A673 (cell line): ENCODE data around the gene MORN4. TPM values are rescaled to one million over a fixed set of nuclear protein-coding genes. Genes with fewer than 3 reads are reported as not detected.

ENCODE experiments used
- BruUV-seq: library from RNA; stranded (reverse); fragments of 400-500 nt; replicated peaks from 2 replicates; lab custom pipeline; 2021; lab: Mats Ljungman, UMichigan
- CTCF ChIA-PET: fragments of 300-600 bp; sonication (Branson Sonifier 250); formaldehyde crosslinking; loops from one replicate; lab custom pipeline; 2022; ENCODE audit warnings: antibody characterized with exemption; lab: Charles Lee
- POLR2A ChIA-PET: fragments of 300-600 bp; sonication (Branson Sonifier 250); formaldehyde crosslinking; loops from one replicate; lab custom pipeline; 2022; ENCODE audit warnings: antibody characterized with exemption; ENCODE audit not compliant: low non-redundant PET; lab: Charles Lee
- DNase-seq: peaks from one replicate; pipeline ENCODE4 v3.0.0-alpha.2; 2015; ENCODE audit warnings: low spot score
- H3K27ac ChIP-seq: fragments of 200-600 bp; sonication (generic); 2 replicates; pipeline ENCODE4 v1.5.1; 2016; ENCODE audit warnings: mixed run types, low read depth, mild to moderate bottlenecking, mixed read lengths, antibody characterized with exemption, low read length; ENCODE audit not compliant: poor library complexity, severe bottlenecking
- H3K27me3 ChIP-seq: fragments of 200-600 bp; sonication (generic); replicated peaks from 2 replicates; pipeline ENCODE4 v1.6.1; 2017; ENCODE audit warnings: mixed run types, low read depth, mild to moderate bottlenecking, mixed read lengths, antibody characterized with exemption, low read length; ENCODE audit not compliant: insufficient read depth, poor library complexity
- H3K36me3 ChIP-seq: fragments of 200-600 bp; sonication (generic); 2 replicates; pipeline ENCODE4 v1.6.1; 2016; ENCODE audit warnings: mixed run types, mild to moderate bottlenecking, mixed read lengths, antibody characterized with exemption, low read length; ENCODE audit not compliant: insufficient read depth, poor library complexity, severe bottlenecking
- H3K4me1 ChIP-seq: fragments of 200-600 bp; sonication (generic); 2 replicates; pipeline ENCODE4 v1.6.1; 2017; ENCODE audit warnings: mixed run types, mild to moderate bottlenecking, mixed read lengths, antibody characterized with exemption, low read length; ENCODE audit not compliant: insufficient read depth, poor library complexity, severe bottlenecking
- H3K4me3 ChIP-seq: fragments of 200-600 bp; sonication (generic); 2 replicates; pipeline ENCODE4 v1.5.1; 2016; ENCODE audit warnings: low read depth, mixed run types, mild to moderate bottlenecking, mixed read lengths, low read length; ENCODE audit not compliant: poor library complexity, severe bottlenecking
- H3K9me3 ChIP-seq: fragments of 200-600 bp; sonication (generic); 2 replicates; pipeline ENCODE4 v1.6.1; 2016; ENCODE audit warnings: mixed run types, low read depth, mild to moderate bottlenecking, mixed read lengths, antibody characterized with exemption, low read length; ENCODE audit not compliant: poor library complexity, severe bottlenecking
- CTCF ChIP-seq: fragments of 300-800, 200-600 bp; sonication (generic); conservative IDR thresholded peaks from 2 replicates; pipeline ENCODE4 v1.5.1; 2017; ENCODE audit warnings: low read depth, mild to moderate bottlenecking, antibody characterized with exemption, low read length, moderate library complexity, mixed read lengths
- EZH2 ChIP-seq: fragments of 200-600 bp; sonication (generic); IDR thresholded peaks from 2 replicates; pipeline ENCODE4 v1.6.1; 2017; ENCODE audit warnings: borderline replicate concordance, low read depth, mild to moderate bottlenecking, mixed read lengths, antibody characterized with exemption, low read length; ENCODE audit not compliant: poor library complexity, severe bottlenecking
- intact Hi-C: fragments of 100-400 bp; cut with micrococcal nuclease; formaldehyde crosslinking; loops from one replicate; pipeline ENCODE4 v1.10.0; 2022; ENCODE audit not compliant: unreplicated experiment
- total RNA-seq: library from RNA; stranded (reverse); gene quantifications from 2 replicates; pipeline ENCODE4 v1.2.3, GENCODE V29; 2021

MORN4 gene
- total RNA-seq, 1 experiment from 2014 or later, result 8.4 TPM

- no peaks in the 10 kb centered on the region for H3K9me3 ChIP-seq
- no peaks in the 10 kb centered on the region for H3K4me1 ChIP-seq
- no peak overlapping the region for H3K4me3 ChIP-seq
- ChIA-PET POLR2A (no interaction called here), CTCF (no interaction called here)
- no peaks in the 10 kb centered on the region for H3K36me3 ChIP-seq
- DNase-seq, result no peak
- no peak for TF ChIP-seq EZH2
- intact Hi-C loops, result no loop called here
- no TSS peak for BruUV-seq
- no peaks in the 10 kb centered on the region for H3K27me3 ChIP-seq
- no peak overlapping the region for H3K27ac ChIP-seq
Observed at GRCh38 chr10:97582169-97582568, 51.1 kb downstream of the MORN4 start.

DNA sequence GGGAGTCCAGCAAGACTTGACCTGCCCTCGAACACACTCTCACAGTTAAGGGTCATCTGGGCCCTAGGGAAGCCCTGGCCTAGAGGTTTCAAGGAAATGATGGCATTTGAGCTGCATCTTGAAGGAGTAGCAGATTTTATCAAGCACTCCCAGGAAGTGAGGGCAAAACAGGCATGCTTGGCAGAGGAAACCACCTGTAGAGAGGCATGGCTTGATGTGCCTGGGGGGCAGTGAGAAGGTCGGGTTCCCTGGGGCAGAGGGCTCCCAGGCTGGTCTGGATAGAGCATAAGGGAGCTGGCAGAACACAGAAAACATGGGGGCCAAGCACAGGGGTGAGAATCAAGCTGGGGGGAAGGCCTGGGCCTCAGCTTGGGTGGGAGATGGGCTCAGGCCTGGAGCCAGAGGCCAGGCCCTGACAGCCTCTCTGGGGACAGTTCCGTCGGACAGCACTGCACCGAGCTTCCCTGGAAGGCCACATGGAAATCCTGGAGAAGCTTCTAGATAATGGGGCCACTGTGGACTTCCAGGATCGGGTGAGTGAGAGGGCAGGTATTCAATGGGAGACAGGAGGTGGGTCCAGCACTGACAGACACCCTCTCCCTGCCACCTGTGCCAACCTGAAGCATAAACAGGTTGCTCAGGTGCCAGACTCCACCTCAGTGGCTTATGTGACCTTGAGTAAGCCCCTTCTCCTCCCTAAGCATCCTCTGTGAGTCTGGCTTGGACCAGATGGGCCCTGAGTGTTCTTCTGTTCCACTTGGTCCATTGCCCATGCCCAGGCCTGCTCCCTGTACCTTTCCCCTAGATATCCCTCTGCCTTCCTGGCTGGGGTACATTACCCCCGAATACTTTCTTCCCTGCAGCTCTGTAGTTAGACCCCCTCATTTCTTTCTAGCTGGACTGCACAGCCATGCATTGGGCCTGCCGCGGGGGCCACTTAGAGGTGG, 52.6 kb downstream of the MORN4 start:
- TF ChIP-seq CTCF (no peak), EZH2 (no peak)
- BruUV-seq, result no TSS peak
- no peak for DNase-seq

GRCh38 chr10:97578171-97578844, 55.0 kb downstream of the MORN4 start:
- Histone ChIP-seq H3K27ac (no peak overlapping the region), H3K9me3 (no peaks in the 10 kb centered on the region), H3K4me3 (no peak overlapping the region), H3K4me1 (no peaks in the 10 kb centered on the region), H3K27me3 (no peaks in the 10 kb centered on the region), H3K36me3 (no peaks in the 10 kb centered on the region)
- no TSS peak for BruUV-seq
- TF ChIP-seq CTCF, result no peak
- no peak for TF ChIP-seq EZH2
- CTCF ChIA-PET, result no interaction called here
- no peak for DNase-seq
- intact Hi-C loops, result no loop called here
- POLR2A ChIA-PET, result no interaction called here

More for the DNA sequence above, 52.6 kb downstream of the MORN4 start:
- intact Hi-C loops, result no loop called here
- H3K9me3 ChIP-seq, result no peaks in the 10 kb centered on the region
- no peak overlapping the region for H3K27ac ChIP-seq
- CTCF ChIA-PET, result no interaction called here
- H3K36me3 ChIP-seq, result no peaks in the 10 kb centered on the region
- no peak overlapping the region for H3K4me3 ChIP-seq
- no peaks in the 10 kb centered on the region for H3K27me3 ChIP-seq
- H3K4me1 ChIP-seq, result no peaks in the 10 kb centered on the region
- POLR2A ChIA-PET, result no interaction called here
